H1 (cell line): ENCODE data around the gene ZNF189. TPM values are rescaled to one million over a fixed set of nuclear protein-coding genes. Genes with fewer than 3 reads are reported as not detected.

Source experiments
- CBX8 ChIP-seq: fragments of 300-800, 300-1000 bp; sonication (generic); IDR thresholded peaks from 2 replicates; pipeline ENCODE4 v1.7.1; 2016; ENCODE audit warnings: low read depth, low read length, borderline replicate concordance
- HDAC2 ChIP-seq, 2 experiments: fragments of 300-600 bp in 1 of 2; sonication (generic) in 1 of 2; IDR thresholded peaks; 2 replicates each; pipeline ENCODE4 v1.6.1; 2011 to 2012; ENCODE audit warnings: low read depth in 2 of 2, low read length in 2 of 2, mild to moderate bottlenecking in 2 of 2, moderate library complexity in 2 of 2, borderline replicate concordance in 1 of 2, inconsistent platforms in 1 of 2
- POLR2A ChIP-seq, 2 experiments: IDR thresholded peaks; 1 replicate in 1 of 2; 2 replicates in 1 of 2; pipeline ENCODE4 v1.6.1; 2011; ENCODE audit warnings: low read depth in 2 of 2, low read length in 2 of 2, mild to moderate bottlenecking in 2 of 2; ENCODE audit errors: control extremely low read depth in 1 of 2
- SAP30 ChIP-seq: fragments of 300-600 bp; sonication (generic); IDR thresholded peaks from 2 replicates; pipeline ENCODE4 v1.7.1; 2012; ENCODE audit warnings: low read length, moderate library complexity, mild to moderate bottlenecking, inconsistent platforms; ENCODE audit not compliant: insufficient read depth, insufficient replicate concordance
- SUZ12 ChIP-seq: fragments of 200-600 bp; sonication (generic); IDR thresholded peaks from 2 replicates; pipeline ENCODE4 v1.6.1; 2012; ENCODE audit warnings: mild to moderate bottlenecking, inconsistent platforms, low read length, moderate library complexity, mixed read lengths
- TAF1 ChIP-seq: IDR thresholded peaks from 2 replicates; pipeline ENCODE4 v1.6.1; 2011; ENCODE audit warnings: mild to moderate bottlenecking, low read depth, low read length
- polyA plus RNA-seq, 7 experiments: library from polyadenylated mRNA; depleted of rRNA in 3 of 7; stranded (reverse) in 5 of 7; unstranded in 2 of 7; fragments of >200 nt in 5 of 7; fragments of 200-250 nt in 2 of 7; gene quantifications; 1 replicate in 5 of 7; 2 replicates in 1 of 7; 4 replicates in 1 of 7; pipeline versions ENCODE4 v1.2.1 to v1.2.3, GENCODE V29; 2011 to 2013; ENCODE audit warnings: missing spikeins in 2 of 7, mixed read lengths in 2 of 7
- total RNA-seq: library from RNA; stranded (reverse); fragmentation: NEBNext Ultra II Directional; extraction: Animal tissue kit (Norgen Biotek cat#: 25700); gene quantifications from 2 replicates; pipeline ENCODE4 v1.2.1, GENCODE V29; 2021
- TF ChIP-seq, protein P1 (sequence below): fragments of 300-600 bp; sonication (generic); IDR thresholded peaks from 2 replicates; pipeline ENCODE4 v1.7.1; 2012; ENCODE audit warnings: low read length, moderate library complexity, mild to moderate bottlenecking, inconsistent platforms; ENCODE audit not compliant: insufficient replicate concordance

Gene ZNF189
- total and polyA plus RNA-seq, 2 of the 8 experiments (the other 6 are each of a cell fraction or from before 2014, with no cell fraction given): 1.9 to 12.3 TPM

DNA sequence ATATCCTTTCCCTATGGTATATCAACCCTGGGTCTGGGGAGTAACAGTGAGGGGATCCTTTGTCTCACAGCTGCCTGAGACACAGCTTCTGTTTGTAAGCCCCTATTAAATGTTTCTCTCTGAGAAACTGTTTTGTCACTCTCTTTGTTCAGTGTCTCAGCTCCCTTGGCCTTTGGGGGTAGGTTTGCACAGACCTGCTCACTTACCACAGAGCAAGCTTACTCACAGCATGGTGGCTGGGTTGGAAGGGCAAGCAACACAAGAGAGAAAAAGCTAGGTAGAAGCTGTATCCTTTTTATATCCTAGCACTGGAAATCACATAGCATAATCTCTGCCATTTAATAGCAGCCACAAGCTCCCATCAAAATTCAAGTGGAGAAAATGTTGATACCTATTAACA is 18.4 kb upstream of the ZNF189 start (continued):
- TF ChIP-seq, protein P1, sequence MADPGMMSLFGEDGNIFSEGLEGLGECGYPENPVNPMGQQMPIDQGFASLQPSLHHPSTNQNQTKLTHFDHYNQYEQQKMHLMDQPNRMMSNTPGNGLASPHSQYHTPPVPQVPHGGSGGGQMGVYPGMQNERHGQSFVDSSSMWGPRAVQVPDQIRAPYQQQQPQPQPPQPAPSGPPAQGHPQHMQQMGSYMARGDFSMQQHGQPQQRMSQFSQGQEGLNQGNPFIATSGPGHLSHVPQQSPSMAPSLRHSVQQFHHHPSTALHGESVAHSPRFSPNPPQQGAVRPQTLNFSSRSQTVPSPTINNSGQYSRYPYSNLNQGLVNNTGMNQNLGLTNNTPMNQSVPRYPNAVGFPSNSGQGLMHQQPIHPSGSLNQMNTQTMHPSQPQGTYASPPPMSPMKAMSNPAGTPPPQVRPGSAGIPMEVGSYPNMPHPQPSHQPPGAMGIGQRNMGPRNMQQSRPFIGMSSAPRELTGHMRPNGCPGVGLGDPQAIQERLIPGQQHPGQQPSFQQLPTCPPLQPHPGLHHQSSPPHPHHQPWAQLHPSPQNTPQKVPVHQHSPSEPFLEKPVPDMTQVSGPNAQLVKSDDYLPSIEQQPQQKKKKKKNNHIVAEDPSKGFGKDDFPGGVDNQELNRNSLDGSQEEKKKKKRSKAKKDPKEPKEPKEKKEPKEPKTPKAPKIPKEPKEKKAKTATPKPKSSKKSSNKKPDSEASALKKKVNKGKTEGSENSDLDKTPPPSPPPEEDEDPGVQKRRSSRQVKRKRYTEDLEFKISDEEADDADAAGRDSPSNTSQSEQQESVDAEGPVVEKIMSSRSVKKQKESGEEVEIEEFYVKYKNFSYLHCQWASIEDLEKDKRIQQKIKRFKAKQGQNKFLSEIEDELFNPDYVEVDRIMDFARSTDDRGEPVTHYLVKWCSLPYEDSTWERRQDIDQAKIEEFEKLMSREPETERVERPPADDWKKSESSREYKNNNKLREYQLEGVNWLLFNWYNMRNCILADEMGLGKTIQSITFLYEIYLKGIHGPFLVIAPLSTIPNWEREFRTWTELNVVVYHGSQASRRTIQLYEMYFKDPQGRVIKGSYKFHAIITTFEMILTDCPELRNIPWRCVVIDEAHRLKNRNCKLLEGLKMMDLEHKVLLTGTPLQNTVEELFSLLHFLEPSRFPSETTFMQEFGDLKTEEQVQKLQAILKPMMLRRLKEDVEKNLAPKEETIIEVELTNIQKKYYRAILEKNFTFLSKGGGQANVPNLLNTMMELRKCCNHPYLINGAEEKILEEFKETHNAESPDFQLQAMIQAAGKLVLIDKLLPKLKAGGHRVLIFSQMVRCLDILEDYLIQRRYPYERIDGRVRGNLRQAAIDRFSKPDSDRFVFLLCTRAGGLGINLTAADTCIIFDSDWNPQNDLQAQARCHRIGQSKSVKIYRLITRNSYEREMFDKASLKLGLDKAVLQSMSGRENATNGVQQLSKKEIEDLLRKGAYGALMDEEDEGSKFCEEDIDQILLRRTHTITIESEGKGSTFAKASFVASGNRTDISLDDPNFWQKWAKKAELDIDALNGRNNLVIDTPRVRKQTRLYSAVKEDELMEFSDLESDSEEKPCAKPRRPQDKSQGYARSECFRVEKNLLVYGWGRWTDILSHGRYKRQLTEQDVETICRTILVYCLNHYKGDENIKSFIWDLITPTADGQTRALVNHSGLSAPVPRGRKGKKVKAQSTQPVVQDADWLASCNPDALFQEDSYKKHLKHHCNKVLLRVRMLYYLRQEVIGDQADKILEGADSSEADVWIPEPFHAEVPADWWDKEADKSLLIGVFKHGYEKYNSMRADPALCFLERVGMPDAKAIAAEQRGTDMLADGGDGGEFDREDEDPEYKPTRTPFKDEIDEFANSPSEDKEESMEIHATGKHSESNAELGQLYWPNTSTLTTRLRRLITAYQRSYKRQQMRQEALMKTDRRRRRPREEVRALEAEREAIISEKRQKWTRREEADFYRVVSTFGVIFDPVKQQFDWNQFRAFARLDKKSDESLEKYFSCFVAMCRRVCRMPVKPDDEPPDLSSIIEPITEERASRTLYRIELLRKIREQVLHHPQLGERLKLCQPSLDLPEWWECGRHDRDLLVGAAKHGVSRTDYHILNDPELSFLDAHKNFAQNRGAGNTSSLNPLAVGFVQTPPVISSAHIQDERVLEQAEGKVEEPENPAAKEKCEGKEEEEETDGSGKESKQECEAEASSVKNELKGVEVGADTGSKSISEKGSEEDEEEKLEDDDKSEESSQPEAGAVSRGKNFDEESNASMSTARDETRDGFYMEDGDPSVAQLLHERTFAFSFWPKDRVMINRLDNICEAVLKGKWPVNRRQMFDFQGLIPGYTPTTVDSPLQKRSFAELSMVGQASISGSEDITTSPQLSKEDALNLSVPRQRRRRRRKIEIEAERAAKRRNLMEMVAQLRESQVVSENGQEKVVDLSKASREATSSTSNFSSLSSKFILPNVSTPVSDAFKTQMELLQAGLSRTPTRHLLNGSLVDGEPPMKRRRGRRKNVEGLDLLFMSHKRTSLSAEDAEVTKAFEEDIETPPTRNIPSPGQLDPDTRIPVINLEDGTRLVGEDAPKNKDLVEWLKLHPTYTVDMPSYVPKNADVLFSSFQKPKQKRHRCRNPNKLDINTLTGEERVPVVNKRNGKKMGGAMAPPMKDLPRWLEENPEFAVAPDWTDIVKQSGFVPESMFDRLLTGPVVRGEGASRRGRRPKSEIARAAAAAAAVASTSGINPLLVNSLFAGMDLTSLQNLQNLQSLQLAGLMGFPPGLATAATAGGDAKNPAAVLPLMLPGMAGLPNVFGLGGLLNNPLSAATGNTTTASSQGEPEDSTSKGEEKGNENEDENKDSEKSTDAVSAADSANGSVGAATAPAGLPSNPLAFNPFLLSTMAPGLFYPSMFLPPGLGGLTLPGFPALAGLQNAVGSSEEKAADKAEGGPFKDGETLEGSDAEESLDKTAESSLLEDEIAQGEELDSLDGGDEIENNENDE: no peak
- TF ChIP-seq CBX8: no peak
- TF ChIP-seq SAP30: no peak
- TF ChIP-seq TAF1: no peak
- TF ChIP-seq HDAC2 (IDR thresholded peaks at IDR 0.05; ENCODE audit: borderline replicate concordance in 1 of 2, low read depth in 2 of 2, low read length in 2 of 2): no peak
- TF ChIP-seq SUZ12: no peak
- TF ChIP-seq POLR2A (IDR thresholded peaks at IDR 0.05; ENCODE audit: control extremely low read depth in 1 of 2, low read depth in 2 of 2, low read length in 2 of 2): no peak
